HCT116 (cell line): Measurements from ENCODE around the gene EME1. TPM values are rescaled to one million over a fixed set of nuclear protein-coding genes. Genes with fewer than 3 reads are reported as not detected.
A peak's percentile ranks its signal among the peaks of the same experiment; 100 is the strongest.
"Not testable (repeated sequence)": the region's sequence is repeated elsewhere in the genome, so short reads cannot be mapped to it uniquely, and the experiment has no call there.

ENCODE experiments used
- ATAC-seq: fragments of 200-7000 bp; cut with Tn5 transposase; 2 replicates; pipeline ENCODE4 v1.9.1; 2020; ENCODE audit warnings: mild to moderate bottlenecking, moderate library complexity
- BruUV-seq: library from RNA; stranded (reverse); fragments of 400-500 nt; replicated peaks from 2 replicates; lab custom pipeline; 2021; lab: Mats Ljungman, UMichigan
- CTCF ChIA-PET: fragments of 300-600 bp; sonication (Branson Sonifier 250); formaldehyde crosslinking; loops from one replicate; lab custom pipeline; 2021; ENCODE audit warnings: antibody characterized with exemption; lab: Charles Lee
- POLR2A ChIA-PET: fragments of 300-600, 350-600 bp; sonication (Branson Sonifier 250); formaldehyde crosslinking; loops from one replicate; lab custom pipeline; 2021; ENCODE audit warnings: antibody characterized with exemption; lab: Charles Lee
- RAD21 ChIA-PET, 2 experiments: fragments of 300-600 bp; sonication (Branson Sonifier 250); formaldehyde crosslinking; loops; one replicate each; lab custom pipeline; 2023; ENCODE audit warnings: low total read pairs in 2 of 2; ENCODE audit not compliant: uncharacterized antibody in 2 of 2, unreplicated experiment in 2 of 2, low non-redundant PET in 1 of 2; lab: Charles Lee
- DNase-seq: peaks from one replicate; pipeline ENCODE4 v3.0.0-alpha.2; 2010; ENCODE audit warnings: low read depth, low spot score
- H2AFZ ChIP-seq: fragments of 200-600 bp; shearing (Covaris generic), sonication (generic); 2 replicates; pipeline ENCODE4 v1.6.1; 2017; ENCODE audit warnings: low read depth, mixed run types, mixed read lengths, antibody characterized with exemption, low read length; ENCODE audit not compliant: poor library complexity, severe bottlenecking
- H3K27ac ChIP-seq: 2 replicates; pipeline ENCODE4 v1.5.1; 2012; ENCODE audit warnings: low read depth, low read length
- H3K27me3 ChIP-seq: fragments of 200-600 bp; sonication (generic); 2 replicates; pipeline ENCODE4 v1.6.1; 2016; ENCODE audit warnings: mixed run types, low read length, mixed read lengths; ENCODE audit not compliant: insufficient read depth
- H3K36me3 ChIP-seq, 2 experiments: fragments of 200-500 bp in 1 of 2; fragments of 200-600 bp in 1 of 2; sonication (Bioruptor generic) in 1 of 2; sonication (generic) in 1 of 2; 2 replicates each; pipeline versions ENCODE4 v1.5.1 to v1.6.1; 2014 to 2016; ENCODE audit warnings: low read length in 2 of 2, inconsistent platforms in 1 of 2, mixed read lengths in 1 of 2, mixed run types in 1 of 2; ENCODE audit not compliant: insufficient read depth in 2 of 2, control insufficient read depth in 1 of 2
- H3K4me1 ChIP-seq, 2 experiments: fragments of 200-600 bp in 1 of 2; sonication (generic) in 1 of 2; 2 replicates each; pipeline versions ENCODE4 v1.5.1 to v1.6.1; 2012 to 2017; ENCODE audit warnings: low read length in 2 of 2, inconsistent platforms in 1 of 2, mild to moderate bottlenecking in 1 of 2, mixed read lengths in 1 of 2, mixed run types in 1 of 2, moderate library complexity in 1 of 2; ENCODE audit not compliant: insufficient read depth in 2 of 2, control insufficient read depth in 1 of 2
- H3K4me2 ChIP-seq: fragments of 200-600 bp; sonication (generic); 2 replicates; pipeline ENCODE4 v1.6.1; 2017; ENCODE audit warnings: mixed run types, low read length, mixed read lengths
- H3K4me3 ChIP-seq, 2 experiments: fragments of 200-600 bp in 1 of 2; sonication (generic) in 1 of 2; replicated peaks in 1 of 2; 2 replicates each; pipeline ENCODE4 v1.5.1; 2011 to 2016; ENCODE audit warnings: low read length in 2 of 2, control low read depth in 1 of 2, low read depth in 1 of 2, mild to moderate bottlenecking in 1 of 2, mixed read lengths in 1 of 2, mixed run types in 1 of 2
- H3K79me2 ChIP-seq: fragments of 200-600 bp; sonication (generic); 2 replicates; pipeline ENCODE4 v1.6.1; 2017; ENCODE audit warnings: mild to moderate bottlenecking, mixed run types, low read length, moderate library complexity, mixed read lengths; ENCODE audit not compliant: insufficient read depth
- H3K9ac ChIP-seq: fragments of 200-600 bp; sonication (generic); 2 replicates; pipeline ENCODE4 v1.6.1; 2016; ENCODE audit warnings: low read length, mixed read lengths
- H3K9me2 ChIP-seq: fragments of 200-600 bp; sonication (generic), shearing (Covaris generic); 2 replicates; pipeline ENCODE4 v1.6.1; 2017; ENCODE audit warnings: mixed run types, mild to moderate bottlenecking, moderate library complexity; ENCODE audit not compliant: insufficient read depth
- H3K9me3 ChIP-seq, 2 experiments: fragments of 200-500 bp in 1 of 2; fragments of 200-600 bp in 1 of 2; sonication (Bioruptor generic) in 1 of 2; sonication (generic) in 1 of 2; 2 replicates each; pipeline ENCODE4 v1.6.1; 2014 to 2017; ENCODE audit warnings: low read length in 2 of 2, mixed read lengths in 2 of 2, inconsistent platforms in 1 of 2, low read depth in 1 of 2, mild to moderate bottlenecking in 1 of 2, mixed run types in 1 of 2, moderate library complexity in 1 of 2; ENCODE audit not compliant: control insufficient read depth in 1 of 2, insufficient read depth in 1 of 2
- H4K20me1 ChIP-seq: fragments of 200-600 bp; sonication (generic), shearing (Covaris generic); 2 replicates; pipeline ENCODE4 v1.6.1; 2017; ENCODE audit warnings: mixed run types, mild to moderate bottlenecking, moderate library complexity; ENCODE audit not compliant: insufficient read depth
- ELF1 ChIP-seq: IDR thresholded peaks from 2 replicates; pipeline ENCODE4 v1.6.1; 2012; ENCODE audit warnings: low read depth, borderline replicate concordance
- EZH2 ChIP-seq: fragments of 200-600 bp; sonication (generic); IDR thresholded peaks from 2 replicates; pipeline ENCODE4 v1.6.1; 2017; ENCODE audit warnings: antibody characterized with exemption, mixed run types
- EZH2phosphoT487 ChIP-seq: fragments of 200-600 bp; IDR thresholded peaks from 2 replicates; pipeline ENCODE4 v1.6.1; 2018; ENCODE audit warnings: antibody characterized with exemption, borderline replicate concordance
- FOSL1 ChIP-seq: IDR thresholded peaks from 2 replicates; pipeline ENCODE4 v1.6.1; 2012; ENCODE audit warnings: low read depth
- RAD21 ChIP-seq: IDR thresholded peaks from 2 replicates; pipeline ENCODE4 v1.6.1; 2012; ENCODE audit warnings: low read depth, mild to moderate bottlenecking
- TCF7L2 ChIP-seq: IDR thresholded peaks from 2 replicates; pipeline ENCODE4 v1.7.0; 2011; ENCODE audit warnings: borderline replicate concordance, inconsistent platforms; ENCODE audit not compliant: insufficient read depth, insufficient read length; ENCODE audit errors: extremely low read depth
- ZFX ChIP-seq: fragments of 450-650 bp; IDR thresholded peaks from 2 replicates; pipeline ENCODE4 v1.6.1; 2017
- intact Hi-C: fragments of 100-400 bp; cut with micrococcal nuclease; formaldehyde crosslinking; loops from 2 replicates; pipeline ENCODE4 v1.10.0; 2022
- total RNA-seq: library from RNA; stranded (reverse); gene quantifications from one replicate; pipeline ENCODE4 v1.2.1, GENCODE V29; 2021; ENCODE audit not compliant: unreplicated experiment
- TF ChIP-seq, protein P1 (sequence below), 3 experiments: fragments of 200-600 bp in 1 of 3; sonication (generic) in 1 of 3; IDR thresholded peaks in 2 of 3; conservative IDR thresholded peaks in 1 of 3; 2 replicates each; pipeline ENCODE4 v1.5.1; 2012 to 2017; ENCODE audit warnings: low read depth in 2 of 3, low read length in 2 of 3, antibody characterized with exemption in 1 of 3, borderline replicate concordance in 1 of 3, control low read depth in 1 of 3, mild to moderate bottlenecking in 1 of 3, mixed read lengths in 1 of 3, mixed run types in 1 of 3, moderate library complexity in 1 of 3; ENCODE audit not compliant: insufficient read depth in 1 of 3

The EME1 gene
- total RNA-seq, 1 experiment from 2014 or later, result 31.8 TPM

DNA sequence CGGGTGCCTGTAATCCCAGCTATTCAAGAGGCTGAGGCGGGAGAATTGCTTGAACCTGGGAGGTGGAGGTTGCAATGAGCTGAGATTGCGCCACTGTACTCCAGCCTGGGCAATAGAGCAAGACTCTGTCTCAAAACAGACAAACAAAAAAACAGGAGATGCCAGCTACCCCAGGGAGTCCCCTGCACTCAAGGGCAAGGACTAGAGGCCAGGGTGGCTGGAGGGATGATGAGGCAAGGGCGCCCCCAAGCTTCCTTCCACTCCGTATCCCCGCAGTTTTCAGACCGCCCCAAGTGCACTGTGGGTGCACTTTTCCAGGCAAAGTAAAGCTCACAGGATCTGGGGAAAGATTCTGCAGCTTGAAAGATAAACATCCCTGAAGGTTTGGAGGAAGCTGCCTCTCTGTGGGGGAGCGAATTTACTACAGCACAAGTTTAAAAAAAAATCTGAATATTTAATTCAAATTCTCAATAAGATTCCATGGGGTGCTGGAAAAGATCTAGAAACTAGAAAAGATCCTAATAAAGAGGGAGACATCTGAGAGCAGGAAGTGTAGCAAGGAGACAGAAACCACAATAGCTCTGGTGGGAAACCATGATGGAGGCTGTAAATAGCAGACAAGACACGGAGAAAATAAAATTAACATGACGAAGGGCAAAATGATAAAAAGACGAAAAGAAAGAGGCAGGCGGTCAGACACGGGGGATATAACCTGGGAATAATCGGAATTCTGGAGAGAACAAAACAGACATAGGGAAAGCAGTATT lies 39.6 kb upstream of the EME1 start:
- H3K79me2 ChIP-seq, H3K36me3 ChIP-seq, H3K27ac ChIP-seq, H3K9ac ChIP-seq, H3K4me2 ChIP-seq, H3K27me3 ChIP-seq, H4K20me1 ChIP-seq, intact Hi-C loops, DNase-seq, H3K4me1 ChIP-seq, H3K4me3 ChIP-seq, H3K9me2 ChIP-seq, RAD21 ChIA-PET, H3K9me3 ChIP-seq, BruUV-seq: not testable (repeated sequence)
- ATAC-seq, result peak; percentile 70
- POLR2A ChIA-PET, result interaction anchor here (1.1 kb wide), 1 partner anchor 11 kb away, joined by 3 read pairs; no protein-coding TSS in a partner anchor
- CTCF ChIA-PET, result interaction anchor here (0.8 to 1.2 kb wide), 3 partner anchors 28 to 164 kb away, joined by 3 read pairs; no protein-coding TSS in a partner anchor
- peak overlapping the region; percentile 56 for H2AFZ ChIP-seq
- TF ChIP-seq RAD21, result peak; percentile 60
- TF ChIP-seq, protein P1, sequence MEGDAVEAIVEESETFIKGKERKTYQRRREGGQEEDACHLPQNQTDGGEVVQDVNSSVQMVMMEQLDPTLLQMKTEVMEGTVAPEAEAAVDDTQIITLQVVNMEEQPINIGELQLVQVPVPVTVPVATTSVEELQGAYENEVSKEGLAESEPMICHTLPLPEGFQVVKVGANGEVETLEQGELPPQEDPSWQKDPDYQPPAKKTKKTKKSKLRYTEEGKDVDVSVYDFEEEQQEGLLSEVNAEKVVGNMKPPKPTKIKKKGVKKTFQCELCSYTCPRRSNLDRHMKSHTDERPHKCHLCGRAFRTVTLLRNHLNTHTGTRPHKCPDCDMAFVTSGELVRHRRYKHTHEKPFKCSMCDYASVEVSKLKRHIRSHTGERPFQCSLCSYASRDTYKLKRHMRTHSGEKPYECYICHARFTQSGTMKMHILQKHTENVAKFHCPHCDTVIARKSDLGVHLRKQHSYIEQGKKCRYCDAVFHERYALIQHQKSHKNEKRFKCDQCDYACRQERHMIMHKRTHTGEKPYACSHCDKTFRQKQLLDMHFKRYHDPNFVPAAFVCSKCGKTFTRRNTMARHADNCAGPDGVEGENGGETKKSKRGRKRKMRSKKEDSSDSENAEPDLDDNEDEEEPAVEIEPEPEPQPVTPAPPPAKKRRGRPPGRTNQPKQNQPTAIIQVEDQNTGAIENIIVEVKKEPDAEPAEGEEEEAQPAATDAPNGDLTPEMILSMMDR (IDR thresholded peaks at IDR 0.05 in 2 of 3, conservative IDR thresholded peaks at IDR 0.05 in 1 of 3; ENCODE audit: borderline replicate concordance in 1 of 3, insufficient read depth in 1 of 3, low read depth in 2 of 3, low read length in 2 of 3), result peak in 2 of 3 experiments; percentile 11 to 55; a peak in 1 of 6 replicates
- TF ChIP-seq, all 23 proteins: peak for 2; not testable (repeated sequence) for 21

DNA sequence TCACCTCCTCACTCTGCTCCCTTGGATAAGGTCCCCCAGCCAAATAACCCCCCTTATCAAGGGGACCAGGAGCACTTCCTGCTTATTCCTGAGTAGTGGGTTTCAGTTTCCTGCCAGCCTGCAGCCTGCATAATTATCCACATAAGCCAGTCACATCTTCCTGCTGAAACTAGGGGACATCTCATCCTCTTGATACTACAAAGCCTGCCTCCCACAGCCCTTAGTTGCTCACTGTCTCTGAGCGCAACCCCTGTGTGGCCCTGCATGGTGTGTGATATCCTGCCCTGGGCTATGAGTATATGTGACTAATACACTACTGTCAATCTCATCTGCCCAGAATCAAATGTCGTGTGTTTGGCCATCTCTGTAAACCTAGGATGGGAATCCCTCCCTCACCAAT lies 35.1 kb upstream of the EME1 start:
- Histone ChIP-seq H2AFZ (no peak overlapping the region), H3K9me2 (no peaks in the 10 kb centered on the region), H4K20me1 (no peaks in the 10 kb centered on the region), H3K9me3 (no peaks in the 10 kb centered on the region), H3K27me3 (no peaks in the 10 kb centered on the region), H3K4me1 (peaks cover 0 to 4% of the 10 kb centered on the region in 2 experiments; a peak in 2 of 4 replicates), H3K9ac (no peak overlapping the region), H3K4me3 (no peak overlapping the region), H3K79me2 (no peaks in the 10 kb centered on the region), H3K36me3 (no peaks in the 10 kb centered on the region)
- intact Hi-C loops, result no loop called here
- no TSS peak for BruUV-seq
- POLR2A ChIA-PET, result no interaction called here
- peak; percentile 42; the same call in 1 of the 2 replicates for ATAC-seq
- RAD21 ChIA-PET, result no interaction called here
- CTCF ChIA-PET, result interaction anchor here (1.1 kb wide), 1 partner anchor 138 kb away, joined by 4 read pairs; no protein-coding TSS in a partner anchor
- TF ChIP-seq EZH2, result no peak
- no peak for TF ChIP-seq FOSL1
- no peak for TF ChIP-seq ZFX
- no peak for TF ChIP-seq ELF1
- no peak for TF ChIP-seq TCF7L2
- TF ChIP-seq EZH2phosphoT487, result no peak
- TF ChIP-seq, all 23 proteins: peak for 0
- Histone ChIP-seq H3K27ac (no peak overlapping the region), H3K4me2 (no peak overlapping the region)
- DNase-seq, result no peak
